GM19351 (cell line): ENCODE results near the gene UGT1A3.

Experiments
- ATAC-seq: cut with Tn5 transposase; IDR thresholded peaks from one replicate; pipeline ENCODE4 v1.9.1; 2021; ENCODE audit warnings: mild to moderate bottlenecking, moderate library complexity; ENCODE audit not compliant: unreplicated experiment

Gene UGT1A3

DNA sequence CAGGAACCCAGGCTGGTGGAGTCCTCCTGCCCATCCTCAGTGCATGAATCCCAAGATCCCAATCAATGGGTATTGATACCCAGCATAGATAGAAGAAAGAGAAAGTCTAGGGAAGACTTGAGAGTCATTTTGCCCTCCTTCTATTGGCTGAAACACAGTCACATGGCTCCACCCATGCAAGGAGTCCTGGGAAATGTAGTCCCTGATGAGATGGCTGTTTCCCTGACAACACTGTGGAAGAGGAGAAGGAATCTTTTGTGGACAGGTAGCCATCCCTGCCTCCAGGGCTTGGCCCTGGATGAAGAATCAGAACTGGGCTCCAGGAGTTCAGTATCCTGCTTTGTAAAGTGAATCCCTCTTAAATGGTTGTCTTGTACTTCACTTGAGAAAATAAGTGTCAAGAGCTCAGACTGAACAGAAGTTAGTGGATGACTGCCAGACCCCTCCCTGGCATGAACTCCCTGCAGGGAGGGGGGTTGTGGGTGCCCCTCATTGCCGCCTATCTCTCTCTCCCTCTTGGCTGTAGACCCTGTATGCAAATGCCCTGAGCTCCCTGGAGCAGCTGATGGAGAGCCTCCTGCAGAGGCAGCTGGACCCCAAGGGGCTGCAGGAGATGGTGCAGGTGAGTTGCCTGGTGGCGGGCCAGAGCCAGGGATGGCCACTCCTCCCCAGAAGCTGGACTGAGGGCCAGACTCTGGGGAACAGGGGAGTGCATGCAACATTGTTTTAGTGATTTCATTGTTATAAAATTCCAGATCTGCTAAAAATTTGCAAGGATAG lies 85.4 kb downstream of the UGT1A3 start:
- peak; percentile 44 for ATAC-seq

DNA sequence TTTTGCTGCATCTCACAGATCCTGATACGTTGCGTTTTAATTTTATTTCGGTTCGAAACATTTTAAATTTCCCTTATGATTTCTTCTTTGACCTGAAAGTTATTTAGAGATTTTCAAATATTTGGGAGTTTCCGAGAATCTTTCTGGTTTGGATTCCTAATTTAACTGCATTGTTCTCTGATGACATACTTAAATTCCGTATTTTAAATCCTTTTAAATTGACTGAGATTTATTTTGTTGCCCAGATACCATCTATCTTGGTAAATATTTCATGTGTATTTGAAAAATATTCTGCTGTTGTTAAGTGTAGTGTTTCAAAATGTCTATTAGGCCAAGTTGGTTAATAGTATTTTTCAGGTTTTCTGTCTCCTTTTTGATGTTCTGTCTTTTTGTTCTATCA lies 87.0 kb downstream of the UGT1A3 start:
- ATAC-seq: no peak

DNA sequence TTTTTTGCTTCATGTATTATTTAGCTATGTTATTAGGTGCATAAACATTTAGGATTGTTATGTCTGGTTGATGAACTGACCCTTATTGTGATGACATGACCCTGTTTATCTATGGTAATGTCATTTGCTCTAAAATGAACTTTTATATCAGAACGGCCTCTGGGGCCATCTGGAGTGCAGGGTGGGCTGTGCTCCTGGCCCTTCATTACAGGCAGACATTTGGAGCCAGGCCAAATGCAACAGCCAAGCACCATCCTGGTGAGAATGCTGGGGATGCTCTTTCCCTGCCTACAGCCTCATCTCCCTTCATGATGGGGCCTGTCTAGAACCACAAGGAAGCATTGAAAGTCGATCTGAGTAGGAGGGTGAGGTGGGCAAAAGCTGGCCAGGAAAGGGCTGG lies 87.5 kb downstream of the UGT1A3 start:
- no peak for ATAC-seq

DNA sequence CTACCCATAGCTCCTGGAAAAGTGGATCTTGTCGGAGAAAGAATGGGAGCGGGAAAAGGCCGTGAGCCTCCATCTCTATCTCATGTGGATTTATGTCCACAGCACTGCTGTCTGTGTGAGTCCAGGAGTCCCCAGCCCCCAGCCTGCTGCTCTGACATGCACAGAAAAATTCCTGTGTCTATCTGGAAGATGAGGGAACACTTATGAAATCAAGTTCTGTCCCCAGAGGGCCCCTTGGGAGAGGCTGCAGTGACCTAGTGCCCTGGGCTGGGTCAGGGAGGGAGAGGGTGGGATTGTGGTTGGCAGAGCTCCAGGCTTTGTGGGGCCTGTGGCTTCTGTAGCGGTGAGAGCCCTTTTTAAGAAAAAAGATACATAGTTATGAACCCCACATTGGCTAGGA lies 87.9 kb downstream of the UGT1A3 start:
- ATAC-seq: no peak

DNA sequence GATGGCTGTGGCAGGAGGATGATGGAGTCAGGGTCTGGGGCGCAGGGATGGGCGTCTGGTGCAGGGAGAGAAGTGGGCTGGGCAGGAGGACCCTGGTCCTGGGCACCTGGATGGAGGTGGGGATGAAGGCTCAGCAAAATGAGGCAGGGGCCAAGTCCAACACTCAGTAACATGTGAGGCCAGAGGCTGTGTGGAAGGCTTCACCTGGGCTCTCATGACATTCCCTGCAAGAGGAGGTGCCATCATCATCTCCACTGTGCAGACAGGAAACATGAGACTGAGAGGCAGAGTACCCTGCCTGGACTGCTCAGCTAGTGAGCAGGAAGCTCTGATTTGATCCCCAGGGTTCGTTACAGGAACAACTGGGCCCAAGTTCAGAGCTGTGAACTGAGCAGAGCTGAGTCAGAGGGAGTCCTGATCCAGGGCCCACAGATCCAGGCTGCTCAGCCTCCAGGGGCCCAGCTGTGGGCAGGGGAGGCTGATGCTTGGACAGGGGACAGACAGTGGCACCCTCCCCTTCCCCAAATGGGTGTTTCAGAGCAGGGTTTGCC lies 88.6 kb downstream of the UGT1A3 start:
- no peak for ATAC-seq

DNA sequence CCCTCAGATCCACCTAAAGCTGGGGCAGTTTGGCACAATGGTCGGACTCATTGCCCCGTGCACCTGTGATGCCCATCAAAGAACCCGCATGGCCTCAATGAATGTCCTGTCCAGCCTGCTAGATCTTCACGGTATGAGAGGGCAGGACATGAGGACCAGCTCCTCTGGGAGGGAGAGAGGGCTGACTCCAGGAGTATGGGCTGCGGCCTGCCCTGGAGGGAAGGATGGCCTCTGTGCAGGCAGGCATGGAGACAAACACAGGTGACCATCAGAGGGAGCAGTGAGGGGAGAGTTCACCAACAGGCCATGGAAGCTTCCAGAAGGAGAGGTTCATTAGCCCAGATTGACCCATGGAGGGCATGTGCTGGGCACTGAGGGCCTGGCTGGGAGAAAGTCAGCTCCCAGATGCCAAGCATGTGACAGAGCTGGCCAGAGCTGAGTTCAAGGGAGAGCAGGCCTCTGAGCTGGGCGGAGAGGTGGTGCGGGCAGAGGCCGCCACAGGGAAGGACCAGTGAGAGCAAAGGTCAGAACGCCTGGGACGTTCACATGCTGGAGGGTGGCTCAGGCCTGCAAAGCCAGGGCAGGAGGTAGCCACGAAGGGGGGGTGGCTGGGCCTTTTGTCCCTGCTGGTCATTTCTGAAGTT lies 89.3 kb downstream of the UGT1A3 start:
- ATAC-seq: no peak

DNA sequence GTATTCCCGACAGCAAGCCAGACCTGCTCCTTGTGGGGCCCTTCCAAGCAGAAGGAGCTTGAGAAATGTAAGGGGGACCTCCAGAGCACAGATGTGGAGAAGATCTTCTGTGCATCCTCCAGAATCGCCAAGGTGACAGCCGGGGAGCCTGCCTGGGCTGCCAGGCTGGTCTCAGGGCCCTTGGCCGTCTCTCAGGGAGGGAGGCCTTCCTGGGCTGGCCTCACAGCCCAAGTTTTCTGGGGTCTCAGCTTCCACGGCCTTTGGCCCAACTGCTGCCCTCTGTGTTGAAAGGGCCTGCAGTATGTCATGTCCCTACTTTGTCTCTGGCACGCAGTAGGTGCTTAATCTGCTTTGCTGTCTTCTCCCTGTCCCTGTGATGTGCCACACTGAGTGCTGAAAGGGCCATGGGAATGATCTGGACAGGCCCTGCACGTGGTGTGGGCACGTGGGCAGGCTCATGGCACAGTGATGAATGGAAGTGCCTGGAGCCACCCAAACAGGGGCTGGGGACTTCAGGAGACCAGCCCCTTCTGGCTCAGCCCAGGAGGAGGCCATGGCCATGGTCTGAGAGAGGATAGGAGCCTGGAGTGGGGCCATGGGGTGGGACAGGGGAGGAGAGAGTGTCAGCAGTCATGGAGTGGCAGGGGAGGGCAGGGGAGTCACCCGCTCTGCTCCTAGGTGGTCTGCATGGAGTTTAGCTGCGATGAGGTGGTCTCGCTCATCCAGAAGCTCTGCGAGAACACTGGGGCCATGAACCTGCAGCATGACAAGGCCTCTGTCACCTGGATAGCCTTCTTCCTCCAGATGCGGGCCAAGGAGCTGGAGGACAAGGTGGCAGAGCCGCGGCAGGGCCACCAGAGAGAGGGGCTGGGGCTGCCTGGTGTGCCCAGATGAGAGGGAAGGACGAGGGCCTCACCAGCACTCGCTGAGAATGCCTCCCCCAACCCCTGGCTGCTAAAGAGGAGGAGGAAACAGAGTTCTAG lies 90.1 kb downstream of the UGT1A3 start:
- no peak for ATAC-seq

DNA sequence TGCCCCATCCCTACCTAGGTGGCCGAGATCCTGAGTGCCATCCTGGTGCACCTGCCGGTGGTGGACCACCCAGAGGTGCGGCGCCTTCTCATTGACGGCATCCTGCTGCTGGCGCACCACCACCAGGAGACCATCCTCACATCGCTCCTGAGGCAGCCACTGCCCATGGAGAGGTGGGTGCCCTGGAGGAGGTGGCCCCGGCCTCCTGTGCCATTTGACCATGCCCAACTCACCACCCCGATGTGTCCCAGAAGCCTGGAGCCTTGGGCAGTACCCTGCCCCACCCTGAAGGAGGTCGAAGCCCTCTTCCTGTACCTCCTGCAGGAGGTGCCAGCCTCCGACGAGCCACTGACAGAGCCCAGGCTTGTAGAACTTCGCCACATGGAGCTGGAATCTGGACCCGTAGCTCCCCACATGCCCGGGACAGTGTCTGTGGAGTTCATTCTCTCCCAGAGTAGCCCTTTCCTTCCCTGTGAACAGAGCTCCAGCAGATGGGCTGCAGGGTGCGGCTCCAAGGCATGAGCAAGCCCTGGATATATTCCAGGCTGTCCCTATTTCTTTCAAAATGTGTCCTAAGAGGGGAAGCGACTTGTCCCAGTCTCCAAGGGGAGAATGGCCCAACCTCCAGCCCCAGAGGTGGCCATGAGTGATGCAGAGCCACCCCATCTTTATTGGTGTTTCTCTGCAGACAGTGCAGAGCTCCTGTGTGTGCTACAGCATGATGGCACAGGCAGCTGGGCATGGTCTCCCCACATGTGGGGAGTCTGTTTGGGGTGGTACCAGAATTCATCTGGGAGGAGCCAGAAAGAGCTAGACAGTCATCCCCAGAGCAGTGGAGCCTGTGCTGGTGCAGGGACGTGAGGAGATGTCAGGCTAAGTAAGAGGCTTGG lies 91.3 kb downstream of the UGT1A3 start:
- no peak for ATAC-seq

DNA sequence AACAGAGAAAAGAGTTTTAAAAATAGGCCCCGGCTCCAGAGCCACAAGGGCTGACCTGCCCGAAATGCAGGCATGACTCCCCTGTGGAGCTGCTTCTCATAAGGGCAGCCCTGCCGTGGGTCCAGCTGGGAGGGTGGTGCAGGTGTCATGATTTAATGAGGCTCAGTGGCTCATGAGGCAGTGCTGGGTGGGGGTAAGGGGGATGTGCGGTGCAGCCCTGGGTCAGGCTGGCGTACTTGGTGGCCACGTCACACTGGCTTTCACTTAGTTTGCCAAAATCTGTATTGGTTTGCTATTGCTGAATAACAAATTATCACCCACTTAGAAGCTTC lies 91.9 kb downstream of the UGT1A3 start:
- ATAC-seq: no peak

DNA sequence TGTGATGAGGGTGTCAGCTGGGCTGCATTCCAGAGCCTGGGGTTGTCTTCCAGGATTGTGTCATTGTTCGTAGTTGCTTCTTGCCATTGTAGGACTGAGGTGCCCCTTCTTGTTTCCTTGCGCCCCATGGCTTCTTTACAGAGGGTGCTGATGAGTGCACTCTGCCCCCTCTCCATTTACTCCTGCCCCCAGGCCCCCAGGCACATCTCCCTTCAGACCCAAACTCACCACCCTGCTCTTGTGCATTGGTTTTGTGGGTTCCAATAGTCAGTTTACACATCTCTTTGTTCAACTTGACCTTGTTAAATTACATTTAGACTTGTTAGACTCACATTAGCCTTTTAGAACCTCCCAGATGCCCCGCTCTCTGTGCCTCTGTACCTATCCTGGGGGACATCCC lies 92.4 kb downstream of the UGT1A3 start:
- ATAC-seq: no peak

DNA sequence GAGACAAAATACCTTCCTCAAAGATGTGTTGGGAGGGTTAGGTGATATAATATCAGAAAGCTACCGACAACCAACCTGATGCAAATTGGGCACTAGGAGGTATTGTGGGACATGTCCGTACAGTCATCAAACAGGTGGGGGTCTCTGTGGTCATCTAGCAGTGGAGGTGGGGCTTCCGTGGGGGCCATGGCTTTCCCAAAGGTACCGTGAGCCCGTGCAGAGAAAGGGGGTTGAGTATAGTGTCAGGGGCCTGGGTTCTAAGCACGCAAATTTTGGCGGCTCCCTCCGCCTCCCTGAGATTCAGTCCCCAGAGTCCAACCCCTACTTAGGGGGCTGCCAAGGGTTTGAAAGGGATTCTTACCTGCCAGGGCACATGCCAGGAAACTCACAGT lies 92.9 kb downstream of the UGT1A3 start:
- ATAC-seq: no peak

DNA sequence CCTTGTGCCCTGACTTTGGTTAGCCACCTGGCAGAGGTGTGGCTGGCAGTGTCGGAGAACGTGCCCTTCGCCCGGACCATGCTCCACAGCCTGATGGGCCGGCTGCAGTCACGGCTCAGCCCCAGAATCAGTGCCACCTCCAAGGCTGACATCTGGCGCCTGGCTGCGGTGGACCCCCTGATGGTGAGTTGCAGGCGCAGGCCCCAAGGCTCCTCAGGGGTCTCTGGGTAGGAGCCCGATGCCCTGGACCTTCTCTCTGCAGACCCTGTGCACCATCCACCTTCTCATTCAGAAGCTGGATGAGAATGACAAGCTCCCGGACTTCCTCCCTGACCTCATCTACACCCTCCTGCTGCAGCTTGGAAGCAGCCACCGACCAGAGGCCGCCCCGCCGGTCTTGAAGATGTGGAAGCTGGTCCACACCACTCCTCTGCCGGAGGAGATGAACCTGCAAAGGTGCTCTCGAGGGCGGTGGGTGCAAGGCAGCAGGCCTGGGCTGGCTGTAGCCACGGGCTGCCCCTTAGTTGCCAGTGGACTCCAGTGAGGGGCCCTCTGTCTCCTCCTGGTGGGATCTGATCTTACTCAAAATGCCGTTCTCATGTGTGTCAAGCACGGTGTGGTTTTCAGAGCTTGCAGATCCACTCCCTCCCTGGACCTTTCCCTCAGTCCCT lies 93.4 kb downstream of the UGT1A3 start:
- ATAC-seq: no peak
